Measurements from ENCODE around the gene ZNF219. TPM values are rescaled to one million over a fixed set of nuclear protein-coding genes. Genes with fewer than 3 reads are reported as not detected.

Gene ZNF219
- total and polyA plus RNA-seq, 4 experiments from 2014 or later, result 0.80 to 8.0 (median 5.3) TPM

DNA sequence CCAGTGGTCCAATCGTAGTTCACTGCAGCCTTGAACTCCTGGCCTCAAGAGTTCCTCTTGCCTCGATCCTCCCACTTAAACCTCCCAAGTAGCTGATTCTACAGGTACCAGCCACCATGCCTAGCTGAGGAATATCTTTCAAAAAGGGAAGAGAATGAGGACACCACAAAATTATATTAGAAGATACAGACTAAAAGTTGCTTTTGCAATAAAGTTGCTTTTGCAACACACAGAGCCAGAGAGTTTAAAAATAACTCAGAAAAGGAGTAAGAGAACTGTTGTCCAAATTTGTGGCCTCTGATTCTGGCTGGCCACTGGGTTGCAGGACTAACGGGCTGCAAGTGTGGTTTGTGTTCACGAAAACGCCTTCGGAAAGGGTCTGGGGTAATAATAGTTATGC lies 22.2 kb upstream of the ZNF219 start:
- POLR2A ChIA-PET (ENCODE audit: partially characterized antibody), result no interaction called here
- Histone ChIP-seq H3K4me3 (ENCODE audit: low read length in 2 of 2) (no peak overlapping the region), H3K9me3 (ENCODE audit: control insufficient read depth in 1 of 2, low read length in 2 of 2) (no peaks in the 10 kb centered on the region), H3K4me1 (ENCODE audit: insufficient read depth, low read length) (no peaks in the 10 kb centered on the region), H3K36me3 (ENCODE audit: insufficient read depth, low read length) (no peaks in the 10 kb centered on the region), H3K27ac (ENCODE audit: low read depth, low read length) (no peak overlapping the region), H3K27me3 (ENCODE audit: insufficient read depth, low read length) (no peaks in the 10 kb centered on the region)
- CTCF ChIA-PET (ENCODE audit: partially characterized antibody), result interaction anchor here (0.8 to 1.8 kb wide), 2 partner anchors 52 to 106 kb away, joined by 3 to 4 read pairs; no protein-coding TSS in a partner anchor
- intact Hi-C loops (cut with micrococcal nuclease), result no loop called here
- H3K36me3 Mint-ChIP-seq, result peaks cover 0 to 5% of the 10 kb centered on the region in 2 donors
- peaks cover 0 to 7% (median 2%) of the 10 kb centered on the region in 8 donors for H3K9me3 Mint-ChIP-seq
- no peak overlapping the region for H3K27ac Mint-ChIP-seq
- H3K4me3 Mint-ChIP-seq, result no peak overlapping the region
- no peaks in the 10 kb centered on the region for H3K4me1 Mint-ChIP-seq
- peaks cover 13 to 22% of the 10 kb centered on the region in 2 donors for H3K27me3 Mint-ChIP-seq
- DNase-seq, result no peak

DNA sequence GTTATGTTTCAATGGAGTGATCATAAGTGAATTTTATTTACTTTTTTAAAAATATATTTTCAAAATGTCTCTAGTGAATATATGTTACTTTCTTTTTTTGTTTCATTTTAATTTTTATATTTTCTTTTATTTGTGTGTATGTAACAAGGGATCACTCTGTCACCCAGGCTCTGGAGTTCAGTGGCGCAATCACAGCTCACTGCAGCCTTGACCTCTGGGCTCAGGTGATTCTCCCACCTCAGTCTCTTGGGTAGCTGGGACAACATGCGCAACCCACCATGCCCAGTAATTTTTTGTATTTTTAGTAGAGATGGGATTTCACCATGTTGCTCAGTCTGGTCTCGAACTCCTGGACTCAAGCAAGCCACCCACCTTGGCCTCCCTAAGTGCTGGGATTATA lies 20.5 kb upstream of the ZNF219 start:
- no peaks in the 10 kb centered on the region for H3K9me3 ChIP-seq (ENCODE audit: control insufficient read depth in 1 of 2, low read length in 2 of 2)
- H3K27me3 ChIP-seq (ENCODE audit: insufficient read depth, low read length), result no peaks in the 10 kb centered on the region
- Mint-ChIP-seq H3K4me3 (no peak overlapping the region), H3K9me3 (no peaks in the 10 kb centered on the region), H3K27me3 (peaks cover 13 to 17% of the 10 kb centered on the region in 2 donors), H3K4me1 (no peaks in the 10 kb centered on the region), H3K36me3 (no peaks in the 10 kb centered on the region), H3K27ac (no peak overlapping the region)
- ChIA-PET CTCF (ENCODE audit: partially characterized antibody) (interaction anchor here (1.4 to 1.8 kb wide), 2 partner anchors 14 to 50 kb away, joined by 4 to 5 read pairs; no protein-coding TSS in a partner anchor), POLR2A (ENCODE audit: partially characterized antibody) (no interaction called here)
- no peak for DNase-seq
- intact Hi-C loops (cut with micrococcal nuclease), result no loop called here
- no peaks in the 10 kb centered on the region for H3K36me3 ChIP-seq (ENCODE audit: insufficient read depth, low read length)
- no peak overlapping the region for H3K27ac ChIP-seq (ENCODE audit: low read depth, low read length)
- no peak overlapping the region for H3K4me3 ChIP-seq (ENCODE audit: low read length in 2 of 2)
- H3K4me1 ChIP-seq (ENCODE audit: insufficient read depth, low read length), result no peaks in the 10 kb centered on the region

DNA sequence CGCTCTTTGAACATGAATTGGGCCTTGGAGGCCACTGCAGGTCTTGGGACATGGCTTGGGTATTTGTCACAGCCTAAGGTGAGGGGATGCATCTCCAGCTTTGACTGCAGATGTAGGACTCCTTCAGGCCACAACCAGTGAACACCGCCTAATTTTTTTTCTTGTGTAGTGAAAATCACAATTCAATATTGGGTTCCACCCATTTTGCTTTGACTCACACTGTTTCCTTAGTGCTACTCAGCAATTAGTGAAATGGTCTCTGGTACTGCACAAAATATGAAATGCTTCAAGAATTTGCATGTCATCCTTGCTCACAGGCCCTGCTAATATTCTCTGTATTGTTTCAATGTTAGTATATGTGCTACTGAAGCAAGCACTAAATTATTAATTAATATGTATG lies 14.9 kb upstream of the ZNF219 start:
- H3K4me3 ChIP-seq (ENCODE audit: low read length in 2 of 2), result no peak overlapping the region
- no peaks in the 10 kb centered on the region for H3K9me3 Mint-ChIP-seq
- no peak overlapping the region for H3K27ac Mint-ChIP-seq
- H3K4me3 Mint-ChIP-seq, result no peak overlapping the region
- no peaks in the 10 kb centered on the region for H3K36me3 ChIP-seq (ENCODE audit: insufficient read depth, low read length)
- H3K36me3 Mint-ChIP-seq, result no peaks in the 10 kb centered on the region
- CTCF ChIA-PET (ENCODE audit: partially characterized antibody), result interaction anchor here (1.2 kb wide), 1 partner anchor 9 kb away, joined by 4 read pairs; no protein-coding TSS in a partner anchor
- H3K27ac ChIP-seq (ENCODE audit: low read depth, low read length), result no peak overlapping the region
- DNase-seq, result no peak
- intact Hi-C loops (cut with micrococcal nuclease), result no loop called here
- POLR2A ChIA-PET (ENCODE audit: partially characterized antibody), result no interaction called here
- no peaks in the 10 kb centered on the region for H3K4me1 Mint-ChIP-seq
- H3K27me3 Mint-ChIP-seq, result peaks cover 1 to 3% of the 10 kb centered on the region in 2 donors
- H3K4me1 ChIP-seq (ENCODE audit: insufficient read depth, low read length), result no peaks in the 10 kb centered on the region
- no peaks in the 10 kb centered on the region for H3K27me3 ChIP-seq (ENCODE audit: insufficient read depth, low read length)
- no peaks in the 10 kb centered on the region for H3K9me3 ChIP-seq (ENCODE audit: control insufficient read depth in 1 of 2, low read length in 2 of 2)

DNA sequence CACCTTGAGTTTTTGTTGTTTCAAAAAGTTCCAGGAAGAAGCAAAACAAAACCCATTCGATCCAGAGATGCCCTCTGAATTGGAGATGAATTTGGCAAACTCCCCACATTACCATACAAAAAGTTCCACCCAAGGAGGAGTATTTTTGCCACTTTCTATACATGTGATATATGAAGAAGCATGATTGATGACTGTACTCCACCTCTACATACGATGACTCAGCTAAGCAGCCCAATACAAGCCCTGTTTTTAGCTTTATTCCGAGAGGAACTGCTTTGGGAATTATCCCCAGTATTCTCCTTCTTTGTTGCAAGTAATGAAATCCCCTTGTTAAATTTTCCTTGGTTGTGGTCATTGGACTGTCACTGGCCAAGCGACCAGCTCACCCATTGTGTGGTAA lies 13.8 kb upstream of the ZNF219 start:
- no peaks in the 10 kb centered on the region for H3K4me1 Mint-ChIP-seq
- CTCF ChIA-PET (ENCODE audit: partially characterized antibody), result interaction anchor here (1.2 to 13.9 kb wide), 3 partner anchors 19 to 97 kb away, joined by 4 to 399 read pairs (median 4); no protein-coding TSS in a partner anchor
- Histone ChIP-seq H3K4me3 (ENCODE audit: low read length in 2 of 2) (no peak overlapping the region), H3K27ac (ENCODE audit: low read depth, low read length) (no peak overlapping the region), H3K9me3 (ENCODE audit: control insufficient read depth in 1 of 2, low read length in 2 of 2) (no peaks in the 10 kb centered on the region), H3K27me3 (ENCODE audit: insufficient read depth, low read length) (no peaks in the 10 kb centered on the region), H3K36me3 (ENCODE audit: insufficient read depth, low read length) (no peaks in the 10 kb centered on the region), H3K4me1 (ENCODE audit: insufficient read depth, low read length) (no peaks in the 10 kb centered on the region)
- no peak overlapping the region for H3K4me3 Mint-ChIP-seq
- POLR2A ChIA-PET (ENCODE audit: partially characterized antibody), result no interaction called here
- H3K9me3 Mint-ChIP-seq, result no peaks in the 10 kb centered on the region
- DNase-seq, result no peak
- intact Hi-C loops (cut with micrococcal nuclease), result no loop called here
- no peak overlapping the region for H3K27ac Mint-ChIP-seq
- H3K36me3 Mint-ChIP-seq, result no peaks in the 10 kb centered on the region
- no peaks in the 10 kb centered on the region for H3K27me3 Mint-ChIP-seq

DNA sequence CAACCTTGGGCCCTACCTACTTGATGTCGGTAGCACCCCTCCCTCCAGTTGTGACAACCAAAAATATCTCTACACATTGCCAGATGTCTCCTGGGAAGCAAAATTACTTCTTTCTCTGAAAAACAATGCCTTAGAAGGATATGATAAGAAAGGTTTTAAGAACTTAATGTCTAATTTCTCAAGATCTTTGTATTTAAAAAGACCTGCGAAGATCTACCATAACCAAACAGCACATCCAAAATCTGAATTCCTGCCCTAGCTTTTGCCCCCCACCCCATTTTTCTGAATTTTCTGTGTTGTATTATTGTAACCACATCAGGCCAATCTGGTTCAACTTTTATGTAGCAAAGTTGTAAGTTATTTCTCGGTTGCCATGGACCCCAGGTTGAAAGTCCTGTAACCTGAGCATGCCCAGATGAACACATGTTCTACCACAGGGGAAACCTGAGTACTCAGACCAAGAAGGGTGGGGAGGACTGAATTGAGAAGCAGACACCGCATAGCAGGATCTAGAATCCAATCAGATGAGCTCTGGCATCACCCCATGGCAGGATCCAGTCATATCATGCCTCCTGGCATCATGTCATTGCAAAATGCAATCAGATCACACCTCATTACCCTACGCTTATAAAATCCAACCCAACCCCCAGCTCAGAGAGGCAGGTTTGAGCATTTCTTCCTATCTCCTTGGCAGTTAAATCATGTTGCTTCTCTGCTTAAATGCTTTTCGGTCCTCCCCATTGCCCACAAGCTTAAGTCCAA lies 11.1 kb upstream of the ZNF219 start:
- Mint-ChIP-seq H3K27ac (no peak overlapping the region), H3K4me3 (no peak overlapping the region), H3K36me3 (no peaks in the 10 kb centered on the region), H3K4me1 (peaks cover 5 to 14% (median 8%) of the 10 kb centered on the region in 4 donors), H3K9me3 (no peaks in the 10 kb centered on the region), H3K27me3 (no peaks in the 10 kb centered on the region)
- Histone ChIP-seq H3K4me3 (ENCODE audit: low read length in 2 of 2) (no peak overlapping the region), H3K27me3 (ENCODE audit: insufficient read depth, low read length) (no peaks in the 10 kb centered on the region), H3K9me3 (ENCODE audit: control insufficient read depth in 1 of 2, low read length in 2 of 2) (no peaks in the 10 kb centered on the region), H3K4me1 (ENCODE audit: insufficient read depth, low read length) (peaks cover 11% of the 10 kb centered on the region), H3K27ac (ENCODE audit: low read depth, low read length) (no peak overlapping the region), H3K36me3 (ENCODE audit: insufficient read depth, low read length) (no peaks in the 10 kb centered on the region)
- no peak for DNase-seq
- CTCF ChIA-PET (ENCODE audit: partially characterized antibody), result interaction anchor here (0.6 to 13.9 kb wide), 8 partner anchors 15 to 94 kb away, joined by 3 to 399 read pairs (median 3); no protein-coding TSS in a partner anchor
- intact Hi-C loops (cut with micrococcal nuclease), result no loop called here
- POLR2A ChIA-PET (ENCODE audit: partially characterized antibody), result no interaction called here

DNA sequence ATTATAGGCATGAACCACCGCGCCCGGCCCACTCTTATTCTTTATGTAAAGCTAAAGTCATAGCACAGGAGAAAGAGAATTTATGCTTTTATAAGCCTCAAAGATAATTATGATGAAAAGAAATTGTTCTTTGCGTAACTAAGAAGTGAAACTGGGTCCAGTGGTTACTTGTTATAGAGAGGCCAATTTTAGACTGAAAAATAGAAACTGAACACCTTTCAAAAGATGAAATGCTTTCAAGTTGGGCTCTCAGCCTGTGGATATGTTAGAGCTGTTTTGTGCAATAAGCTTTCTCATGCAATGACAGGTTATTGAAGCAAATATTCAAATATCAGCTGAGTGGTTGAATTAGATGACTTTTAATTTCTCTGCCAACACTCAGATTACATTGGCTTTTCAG lies 10.3 kb upstream of the ZNF219 start:
- no peak for DNase-seq
- ChIA-PET CTCF (ENCODE audit: partially characterized antibody) (interaction anchor here (1.0 to 13.9 kb wide), 8 partner anchors 14 to 94 kb away, joined by 3 to 399 read pairs (median 3); no protein-coding TSS in a partner anchor), POLR2A (ENCODE audit: partially characterized antibody) (no interaction called here)
- no peak overlapping the region for H3K4me3 Mint-ChIP-seq
- H3K9me3 ChIP-seq (ENCODE audit: control insufficient read depth in 1 of 2, low read length in 2 of 2), result no peaks in the 10 kb centered on the region
- intact Hi-C loops (cut with micrococcal nuclease), result no loop called here
- H3K27me3 ChIP-seq (ENCODE audit: insufficient read depth, low read length), result no peaks in the 10 kb centered on the region
- H3K27ac ChIP-seq (ENCODE audit: low read depth, low read length), result no peak overlapping the region
- H3K4me1 Mint-ChIP-seq, result peaks cover 6 to 20% (median 11%) of the 10 kb centered on the region in 4 donors
- no peaks in the 10 kb centered on the region for H3K9me3 Mint-ChIP-seq
- no peaks in the 10 kb centered on the region for H3K27me3 Mint-ChIP-seq
- H3K36me3 Mint-ChIP-seq, result peaks cover 0 to 1% of the 10 kb centered on the region in 2 donors
- H3K36me3 ChIP-seq (ENCODE audit: insufficient read depth, low read length), result no peaks in the 10 kb centered on the region
- H3K27ac Mint-ChIP-seq, result no peak overlapping the region
- H3K4me1 ChIP-seq (ENCODE audit: insufficient read depth, low read length), result peaks cover 14% of the 10 kb centered on the region
- no peak overlapping the region for H3K4me3 ChIP-seq (ENCODE audit: low read length in 2 of 2)

DNA sequence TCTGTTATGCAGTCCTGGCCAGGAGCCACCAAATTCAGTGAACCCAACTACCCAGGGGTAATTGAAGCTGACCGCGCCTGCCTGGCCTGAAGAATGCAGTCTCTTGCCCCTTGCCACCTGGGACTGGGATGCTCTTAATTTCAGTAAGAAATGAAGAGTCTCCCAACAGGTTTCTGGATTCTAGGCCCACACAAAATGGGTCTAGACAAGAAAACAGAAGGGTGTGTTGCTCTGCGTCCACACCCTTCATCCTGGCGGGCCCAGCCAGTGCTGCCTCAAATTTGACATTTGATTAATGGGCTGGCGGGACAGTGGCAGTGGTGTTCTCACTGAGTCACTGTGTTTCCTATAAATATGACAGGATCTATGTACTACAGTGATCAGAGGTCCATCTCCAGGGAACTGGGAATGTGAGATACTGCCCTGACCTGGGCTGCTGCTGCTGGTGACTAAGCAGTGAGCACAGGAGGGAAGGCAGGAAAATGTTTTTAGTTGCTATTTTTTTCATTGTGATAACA lies 8.9 kb upstream of the ZNF219 start:
- no peak overlapping the region for H3K27ac ChIP-seq (ENCODE audit: low read depth, low read length)
- H3K4me1 Mint-ChIP-seq, result peaks cover 9 to 32% (median 16%) of the 10 kb centered on the region in 4 donors
- peaks cover 0 to 1% of the 10 kb centered on the region in 2 donors for H3K36me3 Mint-ChIP-seq
- no peaks in the 10 kb centered on the region for H3K9me3 ChIP-seq (ENCODE audit: control insufficient read depth in 1 of 2, low read length in 2 of 2)
- H3K36me3 ChIP-seq (ENCODE audit: insufficient read depth, low read length), result no peaks in the 10 kb centered on the region
- no peak overlapping the region for H3K4me3 Mint-ChIP-seq
- no peak for DNase-seq
- peak overlapping the region in 1 of 7 donors; percentile 80 for H3K27ac Mint-ChIP-seq
- H3K27me3 ChIP-seq (ENCODE audit: insufficient read depth, low read length), result no peaks in the 10 kb centered on the region
- H3K9me3 Mint-ChIP-seq, result no peaks in the 10 kb centered on the region
- POLR2A ChIA-PET (ENCODE audit: partially characterized antibody), result no interaction called here
- intact Hi-C loops (cut with micrococcal nuclease), result no loop called here
- no peak overlapping the region for H3K4me3 ChIP-seq (ENCODE audit: low read length in 2 of 2)
- peaks cover 21% of the 10 kb centered on the region for H3K4me1 ChIP-seq (ENCODE audit: insufficient read depth, low read length)
- CTCF ChIA-PET (ENCODE audit: partially characterized antibody), result interaction anchor here (1.3 to 13.9 kb wide), 7 partner anchors 13 to 92 kb away, joined by 3 to 399 read pairs (median 60); partner anchors contain the start of gene ARHGEF40
- H3K27me3 Mint-ChIP-seq, result no peaks in the 10 kb centered on the region

Data from CD4-positive, alpha-beta memory T cell (primary cell).